Nephron (organoid): Measurements from ENCODE around the gene C1orf21.
"Not testable (repeated sequence)": the region's sequence is repeated elsewhere in the genome, so short reads cannot be mapped to it uniquely, and the experiment has no call there.

Experiments used
- H3K27ac Mint-ChIP-seq, 3 experiments: 2 replicates each; pipeline ENCODE4 v1.8.0; 2020; ENCODE audit warnings: mixed read lengths in 3 of 3, mild to moderate bottlenecking in 2 of 3, moderate library complexity in 1 of 3
- H3K27me3 Mint-ChIP-seq: 2 replicates; pipeline ENCODE4 v1.8.0; 2021; ENCODE audit warnings: low read depth, mild to moderate bottlenecking, moderate library complexity, mixed read lengths
- H3K36me3 Mint-ChIP-seq: 2 replicates; pipeline ENCODE4 v1.8.0; 2020; ENCODE audit warnings: low read depth, mixed read lengths
- H3K4me1 Mint-ChIP-seq: 2 replicates; pipeline ENCODE4 v1.8.0; 2020; ENCODE audit warnings: mixed read lengths
- H3K4me3 Mint-ChIP-seq, 3 experiments: 2 replicates each; pipeline ENCODE4 v1.8.0; 2020; ENCODE audit warnings: mild to moderate bottlenecking in 3 of 3, mixed read lengths in 3 of 3, moderate library complexity in 2 of 3
- H3K9me3 Mint-ChIP-seq: 2 replicates; pipeline ENCODE4 v1.8.0; 2020; ENCODE audit warnings: mixed read lengths
- TF ChIP-seq, protein P1 (sequence below), 3 experiments: fragments of 200-600 bp; sonication (generic); IDR thresholded peaks; one replicate each; pipeline ENCODE4 v1.5.0; 2021; ENCODE audit warnings: antibody characterized with exemption in 3 of 3; ENCODE audit not compliant: unreplicated experiment in 3 of 3

Gene C1orf21

DNA sequence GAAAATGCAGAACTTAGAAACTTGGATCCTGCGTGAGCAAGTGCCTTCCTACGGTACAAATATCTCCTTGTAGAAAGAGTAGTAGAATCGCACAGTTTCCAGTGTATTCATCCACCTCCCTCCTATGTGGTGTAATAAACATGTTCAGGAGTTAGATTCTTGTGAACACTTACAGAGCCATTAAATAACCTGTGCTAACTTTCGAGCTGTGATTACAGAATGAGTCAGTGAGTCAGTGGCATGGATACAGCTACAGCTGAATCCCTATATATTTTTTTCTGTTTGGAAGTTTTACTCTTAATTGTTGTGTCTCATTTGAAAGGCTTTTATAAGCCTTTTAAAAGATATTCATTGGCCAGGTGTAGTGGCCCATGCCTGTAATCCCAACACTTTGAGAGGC is 219.1 kb downstream of the C1orf21 start:
- H3K36me3 Mint-ChIP-seq = no peaks in the 10 kb centered on the region
- TF ChIP-seq, protein P1, sequence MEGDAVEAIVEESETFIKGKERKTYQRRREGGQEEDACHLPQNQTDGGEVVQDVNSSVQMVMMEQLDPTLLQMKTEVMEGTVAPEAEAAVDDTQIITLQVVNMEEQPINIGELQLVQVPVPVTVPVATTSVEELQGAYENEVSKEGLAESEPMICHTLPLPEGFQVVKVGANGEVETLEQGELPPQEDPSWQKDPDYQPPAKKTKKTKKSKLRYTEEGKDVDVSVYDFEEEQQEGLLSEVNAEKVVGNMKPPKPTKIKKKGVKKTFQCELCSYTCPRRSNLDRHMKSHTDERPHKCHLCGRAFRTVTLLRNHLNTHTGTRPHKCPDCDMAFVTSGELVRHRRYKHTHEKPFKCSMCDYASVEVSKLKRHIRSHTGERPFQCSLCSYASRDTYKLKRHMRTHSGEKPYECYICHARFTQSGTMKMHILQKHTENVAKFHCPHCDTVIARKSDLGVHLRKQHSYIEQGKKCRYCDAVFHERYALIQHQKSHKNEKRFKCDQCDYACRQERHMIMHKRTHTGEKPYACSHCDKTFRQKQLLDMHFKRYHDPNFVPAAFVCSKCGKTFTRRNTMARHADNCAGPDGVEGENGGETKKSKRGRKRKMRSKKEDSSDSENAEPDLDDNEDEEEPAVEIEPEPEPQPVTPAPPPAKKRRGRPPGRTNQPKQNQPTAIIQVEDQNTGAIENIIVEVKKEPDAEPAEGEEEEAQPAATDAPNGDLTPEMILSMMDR (IDR thresholded peaks at IDR 0.05; ENCODE audit: unreplicated experiment in 3 of 3) = no peak
- H3K9me3 Mint-ChIP-seq = no peaks in the 10 kb centered on the region
- no peak overlapping the region for H3K4me3 Mint-ChIP-seq
- peaks cover 10% of the 10 kb centered on the region for H3K4me1 Mint-ChIP-seq
- no peaks in the 10 kb centered on the region for H3K27me3 Mint-ChIP-seq
- no peak overlapping the region for H3K27ac Mint-ChIP-seq

DNA sequence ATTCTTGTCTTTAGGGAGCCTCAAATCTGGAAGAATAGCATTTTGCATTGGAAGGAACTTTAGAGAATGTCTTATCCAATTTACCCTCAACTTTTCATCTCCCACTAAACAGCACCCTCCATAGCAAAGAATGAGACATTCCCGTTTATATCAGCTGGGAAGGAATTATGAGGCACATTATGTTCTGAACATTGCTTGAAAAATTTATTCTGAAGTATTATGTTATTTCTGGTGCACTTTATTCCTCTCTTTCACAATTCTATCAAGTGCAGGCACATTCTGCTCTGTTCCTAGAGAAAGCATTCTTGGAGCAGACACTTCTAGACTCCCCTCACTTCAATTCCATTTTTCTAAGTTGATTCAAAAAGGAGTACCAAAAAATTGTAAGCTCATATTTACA is 220.0 kb downstream of the C1orf21 start:
- Mint-ChIP-seq H3K27me3 (no peaks in the 10 kb centered on the region), H3K36me3 (no peaks in the 10 kb centered on the region), H3K4me1 (peaks cover 18% of the 10 kb centered on the region), H3K27ac (no peak overlapping the region), H3K9me3 (no peaks in the 10 kb centered on the region), H3K4me3 (no peak overlapping the region)
- TF ChIP-seq, protein P1 (IDR thresholded peaks at IDR 0.05; ENCODE audit: unreplicated experiment in 3 of 3) = no peak

DNA sequence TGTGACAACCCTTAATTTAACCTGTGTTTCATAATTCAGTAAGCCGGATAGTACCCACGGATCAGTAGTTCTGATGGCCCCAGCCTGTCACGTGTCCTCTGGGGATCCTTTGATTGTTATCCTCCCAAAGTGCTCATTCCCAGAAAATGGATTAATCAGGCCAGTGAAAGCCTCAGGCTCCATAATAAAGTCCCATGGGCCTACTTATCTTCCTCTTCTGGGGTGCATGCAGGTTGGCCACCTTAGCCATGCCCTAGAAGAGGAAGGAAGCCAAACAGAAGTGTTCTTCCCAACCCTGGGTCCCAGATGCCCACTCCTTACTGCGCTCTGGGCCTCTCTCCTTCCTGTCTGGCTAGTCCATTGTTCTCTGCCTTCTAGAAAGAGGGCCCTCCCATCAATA is 221.8 kb downstream of the C1orf21 start:
- Mint-ChIP-seq H3K27ac (no peak overlapping the region), H3K4me1 (peaks cover 18% of the 10 kb centered on the region), H3K4me3 (no peak overlapping the region), H3K9me3 (no peaks in the 10 kb centered on the region), H3K27me3 (no peaks in the 10 kb centered on the region), H3K36me3 (no peaks in the 10 kb centered on the region)
- TF ChIP-seq, protein P1 (IDR thresholded peaks at IDR 0.05; ENCODE audit: unreplicated experiment in 3 of 3) = no peak

DNA sequence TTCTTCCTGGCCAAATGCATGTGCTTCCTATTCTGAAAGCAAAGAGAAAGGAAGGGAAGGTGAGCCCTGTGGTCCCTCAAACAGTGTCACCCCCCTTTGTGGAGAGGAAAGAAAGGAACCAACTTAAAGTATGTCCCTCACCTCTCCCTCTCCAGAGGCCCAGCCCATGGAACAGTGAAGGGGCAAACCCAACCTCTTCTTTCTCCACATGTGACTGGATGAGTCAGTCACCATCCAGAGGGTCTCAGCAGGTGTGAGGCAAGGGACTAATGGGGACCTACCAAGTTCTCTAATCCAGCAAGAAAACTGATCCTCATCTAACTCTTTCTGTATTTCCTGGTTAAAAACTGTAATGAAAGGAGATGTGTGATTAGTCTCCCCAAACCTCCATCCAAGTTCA is 222.2 kb downstream of the C1orf21 start:
- TF ChIP-seq, protein P1 (IDR thresholded peaks at IDR 0.05; ENCODE audit: unreplicated experiment in 3 of 3) = no peak
- H3K9me3 Mint-ChIP-seq = no peaks in the 10 kb centered on the region
- H3K27ac Mint-ChIP-seq = peak overlapping the region in 1 of 3 experiments; percentile 48
- no peak overlapping the region for H3K4me3 Mint-ChIP-seq
- H3K27me3 Mint-ChIP-seq = no peaks in the 10 kb centered on the region
- no peaks in the 10 kb centered on the region for H3K36me3 Mint-ChIP-seq
- peaks cover 18% of the 10 kb centered on the region for H3K4me1 Mint-ChIP-seq

DNA sequence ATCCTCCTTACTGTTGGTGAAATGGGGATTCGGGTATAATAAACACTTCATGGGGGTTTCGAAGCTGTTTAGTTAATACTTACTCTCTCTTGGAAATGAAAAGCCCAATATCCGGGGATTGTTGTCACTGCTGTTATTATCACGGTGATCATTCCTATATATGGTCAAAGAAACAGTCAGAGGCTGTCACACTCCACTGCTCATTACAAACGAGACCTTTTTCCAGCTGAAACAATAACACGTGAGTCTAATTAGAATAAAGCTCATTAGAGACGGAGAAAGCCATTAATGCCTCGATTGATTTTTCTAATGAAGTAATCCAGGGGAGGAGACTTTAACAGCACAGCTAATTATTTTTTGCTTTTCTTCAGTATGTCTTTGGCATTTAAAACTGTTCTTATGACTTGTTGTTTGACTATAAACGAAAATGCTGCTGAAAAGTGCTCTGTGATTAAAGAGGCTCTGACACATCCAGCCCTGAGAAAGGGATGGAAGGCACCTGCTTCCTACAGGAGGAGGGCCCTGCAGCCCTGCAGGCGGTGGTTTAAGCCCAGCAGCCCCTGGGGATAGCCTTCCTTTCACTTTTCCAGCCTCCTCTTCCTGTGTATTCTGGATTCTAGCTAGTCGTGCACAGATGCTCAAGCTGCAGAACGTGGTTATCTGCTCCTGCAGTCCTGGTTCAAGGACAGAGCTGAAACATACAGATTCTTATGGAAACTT is 224.2 kb downstream of the C1orf21 start:
- peak overlapping the region; percentile 48 to 86 (median 76) for H3K27ac Mint-ChIP-seq
- H3K36me3 Mint-ChIP-seq = no peaks in the 10 kb centered on the region
- no peaks in the 10 kb centered on the region for H3K9me3 Mint-ChIP-seq
- H3K4me3 Mint-ChIP-seq = peak overlapping the region in 2 of 3 experiments; percentile 33 to 39
- H3K27me3 Mint-ChIP-seq = no peaks in the 10 kb centered on the region
- H3K4me1 Mint-ChIP-seq = peaks cover 28% of the 10 kb centered on the region
- TF ChIP-seq, protein P1 (IDR thresholded peaks at IDR 0.05; ENCODE audit: unreplicated experiment in 3 of 3) = no peak

DNA sequence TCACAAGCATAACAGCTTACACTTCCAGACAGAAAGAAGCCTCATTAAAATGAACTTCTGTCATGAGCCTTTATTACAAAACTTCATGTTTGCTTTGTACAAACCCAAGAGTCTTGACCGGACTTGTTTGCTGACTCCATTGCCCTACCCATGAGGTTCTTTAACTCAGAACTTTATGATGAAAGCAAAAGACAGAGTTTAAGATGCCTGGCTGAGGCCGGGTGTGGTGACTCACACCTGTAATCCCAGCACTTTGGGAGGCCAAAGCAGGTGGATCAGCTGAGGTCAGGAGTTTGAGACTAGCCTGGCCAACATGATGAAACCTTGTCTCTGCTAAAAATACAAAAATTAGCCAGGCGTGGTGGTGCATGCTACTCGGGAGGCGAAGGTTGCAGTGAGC is 225.4 kb downstream of the C1orf21 start:
- H3K27ac Mint-ChIP-seq, H3K36me3 Mint-ChIP-seq, H3K9me3 Mint-ChIP-seq, H3K27me3 Mint-ChIP-seq, H3K4me3 Mint-ChIP-seq: not testable (repeated sequence)
- H3K4me1 Mint-ChIP-seq = peaks cover 29% of the 10 kb centered on the region
